LoVo (cell line): ENCODE measurements around the gene GOLGA8S.
"Not testable (repeated sequence)": the region's sequence is repeated elsewhere in the genome, so short reads cannot be mapped to it uniquely, and the experiment has no call there.

Experiments used
- DNase-seq: peaks from one replicate; pipeline ENCODE4 v3.0.0-alpha.2; 2016; ENCODE audit warnings: low spot score

The GOLGA8S gene

DNA sequence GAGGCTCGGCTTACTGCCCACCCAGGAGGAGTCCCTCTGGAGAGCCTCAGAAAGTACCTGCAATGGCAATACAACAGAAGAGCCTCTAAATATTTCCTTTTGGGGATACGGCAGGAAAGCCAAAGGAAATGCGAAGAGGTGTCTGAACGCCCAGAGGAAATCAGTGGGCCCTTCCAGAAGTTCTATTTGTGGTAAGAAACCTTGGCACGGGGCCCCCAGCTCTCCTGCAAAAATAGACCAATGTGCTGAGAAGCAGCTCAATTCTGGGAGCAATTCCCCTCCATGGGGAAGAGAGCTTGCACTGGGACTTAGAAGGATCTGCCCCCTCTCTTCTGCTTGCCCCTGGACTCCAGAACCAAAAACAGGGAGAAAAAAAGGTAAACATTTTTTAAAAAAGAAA, 44.7 kb downstream of the GOLGA8S start:
- DNase-seq: not testable (repeated sequence)

- no peak for DNase-seq
Observed at GRCh38 chr15:23401627-23402026, 47.1 kb downstream of the GOLGA8S start.

DNA sequence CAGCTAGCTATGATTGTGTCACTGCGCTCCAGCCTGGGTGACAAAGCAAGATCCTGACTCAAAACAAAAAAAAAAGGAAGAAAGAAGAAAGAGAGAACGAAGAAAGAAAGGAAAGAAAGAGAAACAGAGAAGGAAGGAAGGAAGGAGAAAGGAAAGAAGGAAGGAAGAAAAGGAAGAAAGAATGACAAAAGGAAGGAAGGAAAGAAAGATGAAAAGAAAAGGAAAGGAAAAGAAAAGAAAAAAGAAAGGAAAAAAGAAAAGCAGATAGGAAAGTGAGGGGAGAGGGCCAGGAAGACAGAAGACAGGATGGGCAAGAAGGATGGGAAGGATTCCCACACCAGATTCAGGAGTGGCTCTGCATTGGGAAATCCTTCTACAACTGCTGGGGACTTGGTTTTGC, 47.6 kb downstream of the GOLGA8S start:
- no peak for DNase-seq

DNA sequence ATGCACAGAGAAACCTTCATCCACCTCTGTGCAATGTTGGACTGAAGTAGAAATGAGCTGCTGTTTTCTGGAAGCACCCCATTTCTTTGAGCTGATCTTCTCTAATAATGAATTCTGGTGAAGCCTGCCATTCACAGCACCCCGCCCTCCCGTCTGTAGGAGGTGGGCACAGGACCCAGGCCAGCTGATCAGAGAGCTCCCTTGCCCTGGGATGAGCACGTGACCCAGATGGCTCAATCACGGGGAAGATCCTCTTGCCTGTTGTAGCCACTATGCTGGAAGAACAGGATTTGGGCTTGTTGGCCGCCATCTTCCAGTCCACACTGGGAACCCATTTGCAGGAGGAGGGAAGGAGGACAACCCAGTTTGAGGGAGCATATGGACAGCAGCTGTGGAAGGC, 48.0 kb downstream of the GOLGA8S start:
- DNase-seq: no peak

GRCh38 chr15:23403550-23403949, 49.0 kb downstream of the GOLGA8S start:
- no peak for DNase-seq

GRCh38 chr15:23411841-23412240, 57.3 kb downstream of the GOLGA8S start:
- DNase-seq: no peak

DNA sequence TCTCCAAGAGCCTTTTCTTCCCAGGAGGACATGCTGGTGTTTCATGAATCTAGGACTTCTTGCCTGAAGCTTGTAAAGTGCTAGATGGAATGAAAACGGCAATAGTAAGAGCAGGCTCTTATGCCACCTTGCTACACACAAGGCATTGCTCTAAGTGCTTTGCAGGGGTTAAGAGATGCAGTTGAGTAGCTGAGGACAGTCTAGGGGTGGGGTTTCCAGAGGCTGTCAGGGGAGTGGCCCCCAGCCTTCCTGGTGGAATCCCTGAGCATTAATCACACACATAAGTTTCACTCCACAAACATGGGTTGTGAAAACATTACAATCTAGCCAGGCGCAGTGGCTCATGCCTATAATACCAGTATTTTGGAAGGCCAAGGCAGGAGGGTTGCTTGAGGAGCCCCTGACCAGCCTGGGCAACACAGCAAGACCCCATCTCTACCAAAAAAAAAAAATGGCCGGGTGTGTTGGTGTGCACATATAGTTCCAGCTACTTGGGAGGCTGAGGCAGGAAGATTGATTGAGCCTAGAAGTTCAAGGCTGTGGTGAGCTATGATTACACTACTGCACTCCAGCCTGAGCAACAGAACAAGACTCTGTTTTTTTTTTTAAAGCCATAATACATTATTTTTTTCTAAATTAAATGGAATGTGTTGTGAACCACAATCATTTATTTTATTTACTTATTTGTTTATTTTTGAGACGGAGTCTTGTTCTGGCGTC, 58.5 kb downstream of the GOLGA8S start:
- not testable (repeated sequence) for DNase-seq
